WTC11 (cell line): Measurements from ENCODE around the gene SEPTIN1. TPM values are rescaled to one million over a fixed set of nuclear protein-coding genes. Genes with fewer than 3 reads are reported as not detected.

Source experiments
- ATAC-seq: fragments of 200-7000 bp; cut with Tn5 transposase; 2 replicates; pipeline ENCODE4 v1.10.0; 2021; ENCODE audit warnings: mild to moderate bottlenecking, moderate library complexity
- CTCF ChIA-PET: fragments of 300-600 bp; sonication (Branson Sonifier 250); formaldehyde crosslinking; loops from one replicate; lab custom pipeline; 2021; ENCODE audit warnings: antibody characterized with exemption; lab: Charles Lee
- POLR2A ChIA-PET: fragments of 350-600 bp; sonication (Branson Sonifier 250); formaldehyde crosslinking; loops from one replicate; lab custom pipeline; 2021; ENCODE audit warnings: antibody characterized with exemption; lab: Charles Lee
- DNase-seq: peaks from one replicate; pipeline ENCODE4 v3.0.0; 2021; ENCODE audit warnings: low spot score
- H3K27ac Mint-ChIP-seq: 2 replicates; pipeline ENCODE4 v1.8.0; 2021; ENCODE audit warnings: mixed read lengths
- H3K27me3 Mint-ChIP-seq: 2 replicates; pipeline ENCODE4 v1.8.0; 2021; ENCODE audit warnings: low read depth, mild to moderate bottlenecking, moderate library complexity, mixed read lengths
- H3K36me3 Mint-ChIP-seq: 2 replicates; pipeline ENCODE4 v1.8.0; 2021; ENCODE audit warnings: mixed read lengths
- H3K4me1 Mint-ChIP-seq: 2 replicates; pipeline ENCODE4 v1.8.0; 2022; ENCODE audit warnings: mixed read lengths
- H3K4me3 Mint-ChIP-seq: 2 replicates; pipeline ENCODE4 v1.8.0; 2021; ENCODE audit warnings: mild to moderate bottlenecking, moderate library complexity, mixed read lengths
- H3K9me3 Mint-ChIP-seq: 2 replicates; pipeline ENCODE4 v1.8.0; 2021; ENCODE audit warnings: mixed read lengths
- AR ChIP-seq: fragments of 250-450 bp; sonication (Bioruptor Pico); IDR thresholded peaks from 2 replicates; pipeline ENCODE4 v1.9.0; 2021; ENCODE audit warnings: mild to moderate bottlenecking
- ARID4B ChIP-seq: sonication (generic); formaldehyde crosslinking; IDR thresholded peaks from 2 replicates; pipeline ENCODE4 v1.8.0; 2023; ENCODE audit warnings: missing genetic modification reagents, mild to moderate bottlenecking, borderline replicate concordance
- ATF2 ChIP-seq: sonication (generic); formaldehyde crosslinking; IDR thresholded peaks from 2 replicates; pipeline ENCODE4 v1.8.1; 2022; ENCODE audit warnings: low read depth, missing genetic modification reagents, borderline replicate concordance
- EMX1 ChIP-seq: fragments of 250-450 bp; sonication (Bioruptor Pico); IDR thresholded peaks from 2 replicates; pipeline ENCODE4 v1.8.0; 2021; ENCODE audit warnings: mild to moderate bottlenecking
- ERG ChIP-seq: fragments of 250-450 bp; sonication (Bioruptor Pico); IDR thresholded peaks from 2 replicates; pipeline ENCODE4 v1.8.0; 2021; ENCODE audit warnings: mild to moderate bottlenecking
- GABPB1 ChIP-seq: sonication (generic); formaldehyde crosslinking; IDR thresholded peaks from 2 replicates; pipeline ENCODE4 v1.8.1; 2023; ENCODE audit warnings: mild to moderate bottlenecking, missing genetic modification reagents
- GRHL2 ChIP-seq: fragments of 250-450 bp; sonication (Bioruptor Pico); IDR thresholded peaks from 2 replicates; pipeline ENCODE4 v1.8.0; 2022; ENCODE audit warnings: mild to moderate bottlenecking, moderate library complexity; ENCODE audit not compliant: insufficient replicate concordance, severe bottlenecking
- MAX ChIP-seq: sonication (generic); formaldehyde crosslinking; IDR thresholded peaks from 2 replicates; pipeline ENCODE4 v1.8.0; 2022; ENCODE audit warnings: mild to moderate bottlenecking, missing genetic modification reagents
- NR3C1 ChIP-seq: sonication (generic); formaldehyde crosslinking; conservative IDR thresholded peaks from 2 replicates; pipeline ENCODE4 v1.8.1; 2023; ENCODE audit warnings: low read depth, mild to moderate bottlenecking, missing genetic modification reagents
- OVOL2 ChIP-seq: fragments of 250-450 bp; sonication (Bioruptor Pico); IDR thresholded peaks from 2 replicates; pipeline ENCODE4 v1.9.0; 2021; ENCODE audit warnings: mild to moderate bottlenecking, borderline replicate concordance
- RELA ChIP-seq: sonication (generic); formaldehyde crosslinking; IDR thresholded peaks from 2 replicates; pipeline ENCODE4 v1.8.1; 2022; ENCODE audit warnings: missing genetic modification reagents, mild to moderate bottlenecking, borderline replicate concordance
- SOX15 ChIP-seq: fragments of 250-450 bp; sonication (Bioruptor Pico); IDR thresholded peaks from 2 replicates; pipeline ENCODE4 v1.9.0; 2021; ENCODE audit warnings: mild to moderate bottlenecking
- TEAD4 ChIP-seq: sonication (generic); formaldehyde crosslinking; IDR thresholded peaks from 2 replicates; pipeline ENCODE4 v1.8.0; 2022; ENCODE audit warnings: mild to moderate bottlenecking, missing genetic modification reagents
- ZNF281 ChIP-seq: sonication (generic); formaldehyde crosslinking; IDR thresholded peaks from 2 replicates; pipeline ENCODE4 v1.8.0; 2023; ENCODE audit warnings: mild to moderate bottlenecking, missing genetic modification reagents
- ZNF317 ChIP-seq: sonication (generic); formaldehyde crosslinking; IDR thresholded peaks from 2 replicates; pipeline ENCODE4 v1.8.1; 2023; ENCODE audit warnings: low read depth, mild to moderate bottlenecking, moderate library complexity, missing genetic modification reagents, borderline replicate concordance
- ZNF671 ChIP-seq: fragments of 250-450 bp; sonication (Bioruptor Pico); IDR thresholded peaks from 2 replicates; pipeline ENCODE4 v1.8.0; 2021; ENCODE audit warnings: mild to moderate bottlenecking
- total RNA-seq: library from RNA; stranded (reverse); gene quantifications from 3 replicates; pipeline ENCODE4 v1.2.3, GENCODE V29; 2021

SEPTIN1 gene
- total RNA-seq, 1 experiment from 2014 or later, result 2.3 TPM

GRCh38 chr16:30394592-30395154, 12.3 kb upstream of the SEPTIN1 start:
- DNase-seq (no peak), ATAC-seq (peak; percentile 53)
- ChIA-PET CTCF (interaction anchor here (0.6 to 9.3 kb wide), 13 partner anchors 8 to 282 kb away, joined by 3 to 97 read pairs (median 6); partner anchors contain the start of genes CD2BP2, DCTPP1, GDPD3 and TBC1D10B), POLR2A (interaction anchor here (0.7 to 2.0 kb wide), 9 partner anchors 13 to 164 kb away, joined by 3 to 26 read pairs (median 6); partner anchors contain the start of genes CD2BP2, MYL11, ZNF764 and ZNF771)
- 0 out of 2 replicates have a peak, but pooled peaks have one; percentile 37 for TF ChIP-seq ARID4B (CRISPR knock-in tag)
- TF ChIP-seq ATF2 (CRISPR knock-in tag), result no peak
- H3K27ac Mint-ChIP-seq, result peak overlapping the region; percentile 98
- H3K36me3 Mint-ChIP-seq, result peaks cover 5% of the 10 kb centered on the region
- peaks cover 32% of the 10 kb centered on the region for H3K4me1 Mint-ChIP-seq
- peak overlapping the region; percentile 81 for H3K4me3 Mint-ChIP-seq
- H3K9me3 Mint-ChIP-seq, result no peaks in the 10 kb centered on the region
- peaks cover 4% of the 10 kb centered on the region; the same call in 1 of the 2 replicates for H3K27me3 Mint-ChIP-seq

GRCh38 chr16:30383521-30383920, 1.2 kb upstream of the SEPTIN1 start:
- ATAC-seq (no peak), DNase-seq (no peak)
- H3K36me3 Mint-ChIP-seq, result 0 out of 2 replicates have a peak, but pooled peaks cover 2% of the 10 kb centered on the region
- H3K4me1 Mint-ChIP-seq, result peaks cover 4% of the 10 kb centered on the region
- no peak for TF ChIP-seq ZNF671
- no peak for TF ChIP-seq ZNF317 (CRISPR knock-in tag)
- TF ChIP-seq MAX (CRISPR knock-in tag), result no peak
- TF ChIP-seq GRHL2 (CRISPR knock-in tag), result no peak
- TF ChIP-seq NR3C1 (CRISPR knock-in tag), result no peak
- no peak for TF ChIP-seq AR (CRISPR knock-in tag)
- no peak for TF ChIP-seq ERG (CRISPR knock-in tag)
- no peak for TF ChIP-seq RELA
- TF ChIP-seq SOX15 (CRISPR knock-in tag), result no peak
- TF ChIP-seq EMX1 (CRISPR knock-in tag), result no peak
- no peak for TF ChIP-seq TEAD4
- no peak for TF ChIP-seq GABPB1
- TF ChIP-seq ZNF281 (CRISPR knock-in tag), result no peak
- no peak for TF ChIP-seq OVOL2
- TF ChIP-seq ATF2 (CRISPR knock-in tag), result no peak
- TF ChIP-seq, all 79 proteins: peak for 0
- H3K27ac Mint-ChIP-seq, result no peak overlapping the region
- H3K4me3 Mint-ChIP-seq, result no peak overlapping the region
- POLR2A ChIA-PET, result interaction anchor here (0.6 to 0.9 kb wide), 2 partner anchors 9 to 27 kb away, joined by 3 to 7 read pairs; no protein-coding TSS in a partner anchor
- H3K27me3 Mint-ChIP-seq, result peaks cover 13% of the 10 kb centered on the region
- H3K9me3 Mint-ChIP-seq, result no peaks in the 10 kb centered on the region
- CTCF ChIA-PET, result interaction anchor here (1.1 to 1.3 kb wide), 2 partner anchors 12 to 13 kb away, joined by 3 read pairs; no protein-coding TSS in a partner anchor
